Measurements from ENCODE around the gene EYS.

EYS gene

DNA sequence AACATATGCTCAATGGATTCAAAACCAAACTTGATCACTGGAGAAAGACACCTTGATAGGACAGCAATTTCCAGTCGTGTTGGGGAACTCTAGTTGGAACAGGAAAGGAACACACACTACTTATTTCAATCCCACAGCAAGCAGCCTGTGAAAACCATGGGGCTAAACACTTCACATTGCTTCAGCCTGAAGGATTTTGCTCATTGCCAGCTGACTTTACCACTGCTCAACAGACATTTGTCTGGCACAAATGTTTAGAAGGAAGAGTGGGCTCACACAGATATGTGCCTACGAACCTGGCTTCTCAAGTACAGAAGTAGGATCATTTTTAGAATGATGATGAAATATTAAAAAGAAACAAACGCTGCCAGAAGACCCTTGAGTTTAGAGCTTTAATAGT lies 1473.3 kb downstream of the EYS start:
- Histone ChIP-seq H3K9ac (no peak overlapping the region), H3K27ac (no peak overlapping the region), H3K4me3 (IDR thresholded peaks at IDR 0.05; ENCODE audit: insufficient read depth, low read depth, low read length) (no peak overlapping the region), H3K36me3 (ENCODE audit: insufficient read depth) (no peaks in the 10 kb centered on the region), H3K4me2 (no peak overlapping the region), H4K20me1 (ENCODE audit: insufficient read depth) (no peaks in the 10 kb centered on the region), H3K4me1 (ENCODE audit: low read depth, poor library complexity, severe bottlenecking) (no peaks in the 10 kb centered on the region), H3K27me3 (ENCODE audit: insufficient read depth, low read depth) (no peaks in the 10 kb centered on the region), H2AFZ (ENCODE audit: low read depth) (no peak overlapping the region), H3K79me2 (ENCODE audit: insufficient read depth, low read depth) (no peaks in the 10 kb centered on the region)
- TF ChIP-seq, protein P1, sequence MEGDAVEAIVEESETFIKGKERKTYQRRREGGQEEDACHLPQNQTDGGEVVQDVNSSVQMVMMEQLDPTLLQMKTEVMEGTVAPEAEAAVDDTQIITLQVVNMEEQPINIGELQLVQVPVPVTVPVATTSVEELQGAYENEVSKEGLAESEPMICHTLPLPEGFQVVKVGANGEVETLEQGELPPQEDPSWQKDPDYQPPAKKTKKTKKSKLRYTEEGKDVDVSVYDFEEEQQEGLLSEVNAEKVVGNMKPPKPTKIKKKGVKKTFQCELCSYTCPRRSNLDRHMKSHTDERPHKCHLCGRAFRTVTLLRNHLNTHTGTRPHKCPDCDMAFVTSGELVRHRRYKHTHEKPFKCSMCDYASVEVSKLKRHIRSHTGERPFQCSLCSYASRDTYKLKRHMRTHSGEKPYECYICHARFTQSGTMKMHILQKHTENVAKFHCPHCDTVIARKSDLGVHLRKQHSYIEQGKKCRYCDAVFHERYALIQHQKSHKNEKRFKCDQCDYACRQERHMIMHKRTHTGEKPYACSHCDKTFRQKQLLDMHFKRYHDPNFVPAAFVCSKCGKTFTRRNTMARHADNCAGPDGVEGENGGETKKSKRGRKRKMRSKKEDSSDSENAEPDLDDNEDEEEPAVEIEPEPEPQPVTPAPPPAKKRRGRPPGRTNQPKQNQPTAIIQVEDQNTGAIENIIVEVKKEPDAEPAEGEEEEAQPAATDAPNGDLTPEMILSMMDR (conservative IDR thresholded peaks at IDR 0.05; ENCODE audit: low read depth, low read length): no peak

DNA sequence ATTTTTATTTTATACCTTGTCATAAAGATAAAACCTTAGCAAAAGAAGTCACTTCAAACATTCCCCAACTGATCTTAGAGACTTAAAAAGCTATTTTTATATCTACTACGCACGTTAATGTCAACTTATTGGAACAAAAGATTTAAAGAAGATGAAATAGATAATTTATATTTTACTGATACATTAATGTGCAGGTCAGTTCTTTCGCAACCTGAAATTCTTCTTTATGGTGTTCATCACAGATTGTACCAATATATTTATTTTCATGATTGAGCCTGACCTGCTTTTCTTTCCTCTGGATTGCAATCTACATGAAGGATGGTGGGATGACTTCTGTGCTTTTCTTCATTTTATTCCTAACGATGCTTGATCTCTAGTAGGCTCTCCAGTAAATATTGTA lies 1475.1 kb downstream of the EYS start:
- H3K4me1 ChIP-seq (ENCODE audit: low read depth, poor library complexity, severe bottlenecking): no peaks in the 10 kb centered on the region
- no peak overlapping the region for H3K4me3 ChIP-seq (IDR thresholded peaks at IDR 0.05; ENCODE audit: insufficient read depth, low read depth, low read length)
- no peaks in the 10 kb centered on the region for H3K79me2 ChIP-seq (ENCODE audit: insufficient read depth, low read depth)
- no peak overlapping the region for H3K9ac ChIP-seq
- H3K27me3 ChIP-seq (ENCODE audit: insufficient read depth, low read depth): no peaks in the 10 kb centered on the region
- no peak overlapping the region for H2AFZ ChIP-seq (ENCODE audit: low read depth)
- no peaks in the 10 kb centered on the region for H3K36me3 ChIP-seq (ENCODE audit: insufficient read depth)
- H3K4me2 ChIP-seq: no peak overlapping the region
- TF ChIP-seq, protein P1 (conservative IDR thresholded peaks at IDR 0.05; ENCODE audit: low read depth, low read length): no peak
- no peak overlapping the region for H3K27ac ChIP-seq
- H4K20me1 ChIP-seq (ENCODE audit: insufficient read depth): no peaks in the 10 kb centered on the region

DNA sequence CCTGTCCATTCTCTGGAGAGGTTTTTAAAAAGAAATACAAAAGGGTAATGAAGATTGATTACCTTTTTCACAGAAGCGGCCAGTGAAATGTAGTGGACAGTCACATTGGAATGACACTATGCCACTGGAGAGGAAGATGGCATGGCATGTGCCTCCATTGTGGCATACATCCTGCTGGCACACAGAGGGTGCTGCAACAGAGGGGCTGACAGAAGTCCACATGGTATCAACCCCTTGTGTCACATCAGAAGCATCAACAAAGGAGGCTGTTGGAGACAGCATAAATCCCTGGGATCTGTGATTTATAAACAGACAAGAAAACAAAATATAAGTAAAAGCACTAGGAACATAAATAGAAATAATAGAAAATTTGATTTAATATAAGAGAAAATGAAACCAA lies 1476.5 kb downstream of the EYS start:
- Histone ChIP-seq H3K4me1 (ENCODE audit: low read depth, poor library complexity, severe bottlenecking) (no peaks in the 10 kb centered on the region), H3K27ac (no peak overlapping the region), H2AFZ (ENCODE audit: low read depth) (no peak overlapping the region), H3K4me3 (IDR thresholded peaks at IDR 0.05; ENCODE audit: insufficient read depth, low read depth, low read length) (no peak overlapping the region), H4K20me1 (ENCODE audit: insufficient read depth) (no peaks in the 10 kb centered on the region), H3K27me3 (ENCODE audit: insufficient read depth, low read depth) (no peaks in the 10 kb centered on the region), H3K79me2 (ENCODE audit: insufficient read depth, low read depth) (no peaks in the 10 kb centered on the region), H3K36me3 (ENCODE audit: insufficient read depth) (no peaks in the 10 kb centered on the region), H3K9ac (no peak overlapping the region), H3K4me2 (no peak overlapping the region)
- TF ChIP-seq, protein P1 (conservative IDR thresholded peaks at IDR 0.05; ENCODE audit: low read depth, low read length): no peak

DNA sequence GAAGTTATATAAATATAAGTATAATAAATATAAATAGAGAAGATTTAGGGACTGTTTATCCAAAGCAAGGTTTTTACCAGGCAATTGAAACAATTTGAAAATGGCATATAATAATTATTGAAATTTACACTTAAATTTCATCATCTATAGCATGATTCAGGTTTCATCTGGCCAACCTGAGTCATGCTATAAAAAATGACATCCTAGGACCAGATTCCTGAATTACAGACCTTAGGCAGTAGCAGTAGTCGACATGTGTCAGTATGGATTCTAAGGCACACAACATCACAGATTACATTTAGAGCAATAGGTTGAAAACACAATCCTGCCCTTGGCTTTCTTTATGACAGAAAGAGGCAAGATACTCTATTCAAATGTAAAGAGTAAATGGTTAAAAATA lies 1479.2 kb downstream of the EYS start:
- TF ChIP-seq, protein P1 (conservative IDR thresholded peaks at IDR 0.05; ENCODE audit: low read depth, low read length): no peak
- H2AFZ ChIP-seq (ENCODE audit: low read depth): no peak overlapping the region
- no peaks in the 10 kb centered on the region for H4K20me1 ChIP-seq (ENCODE audit: insufficient read depth)
- no peaks in the 10 kb centered on the region for H3K4me1 ChIP-seq (ENCODE audit: low read depth, poor library complexity, severe bottlenecking)
- H3K36me3 ChIP-seq (ENCODE audit: insufficient read depth): no peaks in the 10 kb centered on the region
- H3K79me2 ChIP-seq (ENCODE audit: insufficient read depth, low read depth): no peaks in the 10 kb centered on the region
- H3K9ac ChIP-seq: no peak overlapping the region
- no peak overlapping the region for H3K27ac ChIP-seq
- H3K4me3 ChIP-seq (IDR thresholded peaks at IDR 0.05; ENCODE audit: insufficient read depth, low read depth, low read length): no peak overlapping the region
- no peaks in the 10 kb centered on the region for H3K27me3 ChIP-seq (ENCODE audit: insufficient read depth, low read depth)
- no peak overlapping the region for H3K4me2 ChIP-seq

DNA sequence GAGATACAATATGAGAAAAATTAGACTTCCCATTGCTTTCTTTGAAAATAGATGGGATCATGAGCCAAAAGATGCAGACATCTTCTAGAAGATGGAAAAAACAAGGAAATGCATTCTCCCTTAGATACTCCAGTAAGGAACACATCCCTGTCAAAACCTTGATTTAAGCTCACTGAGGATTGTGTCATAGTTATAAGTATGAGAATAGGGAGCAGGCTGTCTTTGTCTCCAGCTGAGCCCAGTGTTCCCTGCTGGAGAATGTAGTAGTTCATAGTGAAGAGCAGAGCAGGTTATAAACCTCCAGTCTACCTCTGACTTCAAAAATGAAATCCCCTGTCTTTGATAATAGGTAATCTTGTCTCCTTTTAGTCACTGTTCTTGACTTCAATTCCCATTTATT lies 1481.5 kb downstream of the EYS start:
- H3K36me3 ChIP-seq (ENCODE audit: insufficient read depth): no peaks in the 10 kb centered on the region
- no peak overlapping the region for H2AFZ ChIP-seq (ENCODE audit: low read depth)
- no peak overlapping the region for H3K9ac ChIP-seq
- no peak overlapping the region for H3K4me2 ChIP-seq
- H3K27me3 ChIP-seq (ENCODE audit: insufficient read depth, low read depth): no peaks in the 10 kb centered on the region
- H3K4me3 ChIP-seq (IDR thresholded peaks at IDR 0.05; ENCODE audit: insufficient read depth, low read depth, low read length): no peak overlapping the region
- H3K27ac ChIP-seq: no peak overlapping the region
- TF ChIP-seq, protein P1 (conservative IDR thresholded peaks at IDR 0.05; ENCODE audit: low read depth, low read length): no peak
- H3K79me2 ChIP-seq (ENCODE audit: insufficient read depth, low read depth): no peaks in the 10 kb centered on the region
- peaks cover 4% of the 10 kb centered on the region for H3K4me1 ChIP-seq (ENCODE audit: low read depth, poor library complexity, severe bottlenecking)
- no peaks in the 10 kb centered on the region for H4K20me1 ChIP-seq (ENCODE audit: insufficient read depth)
